HepG2 (cell line): ENCODE results near the gene SMOC1. TPM values are rescaled to one million over a fixed set of nuclear protein-coding genes. Genes with fewer than 3 reads are reported as not detected.

Source experiments
- ARID2 ChIP-seq: sonication (generic); formaldehyde crosslinking; IDR thresholded peaks from 2 replicates; pipeline ENCODE4 v1.8.1; 2022; ENCODE audit warnings: mild to moderate bottlenecking, missing genetic modification reagents, borderline replicate concordance
- CC2D1A ChIP-seq: sonication (generic); formaldehyde crosslinking; IDR thresholded peaks from 2 replicates; pipeline ENCODE4 v1.8.1; 2023; ENCODE audit warnings: mild to moderate bottlenecking, missing genetic modification reagents
- CTCF ChIP-seq: sonication (generic); formaldehyde crosslinking; IDR thresholded peaks from 2 replicates; pipeline ENCODE4 v1.5.0; 2020; ENCODE audit warnings: mild to moderate bottlenecking, missing genetic modification reagents, moderate library complexity
- GATAD2A ChIP-seq: IDR thresholded peaks from 2 replicates; pipeline ENCODE4 v1.6.1; 2016
- HDAC2 ChIP-seq: sonication (generic); formaldehyde crosslinking; IDR thresholded peaks from 2 replicates; pipeline ENCODE4 v1.4.0; 2020; ENCODE audit warnings: missing genetic modification reagents
- JUNB ChIP-seq: sonication (generic); formaldehyde crosslinking; IDR thresholded peaks from 2 replicates; pipeline ENCODE4 v1.8.0; 2022; ENCODE audit warnings: missing genetic modification reagents, mild to moderate bottlenecking, borderline replicate concordance
- KDM6A ChIP-seq: IDR thresholded peaks from 2 replicates; pipeline ENCODE4 v1.6.1; 2016; ENCODE audit warnings: low read depth
- MATR3 ChIP-seq: sonication (generic); formaldehyde crosslinking; IDR thresholded peaks from 2 replicates; pipeline ENCODE4 v1.4.0; 2020; ENCODE audit warnings: missing genetic modification reagents
- NFIC ChIP-seq: IDR thresholded peaks from 2 replicates; pipeline ENCODE4 v1.6.1; 2012; ENCODE audit warnings: mild to moderate bottlenecking, low read length, inconsistent platforms
- PLSCR1 ChIP-seq: sonication (generic); formaldehyde crosslinking; IDR thresholded peaks from 2 replicates; pipeline ENCODE4 v1.5.0; 2020; ENCODE audit warnings: missing genetic modification reagents, mild to moderate bottlenecking, borderline replicate concordance
- POLR2AphosphoS5 ChIP-seq: IDR thresholded peaks from 2 replicates; pipeline ENCODE4 v1.6.1; 2012; ENCODE audit warnings: low read depth, low read length
- RBM22 ChIP-seq: fragments of 200-400 bp; formaldehyde crosslinking; optimal IDR thresholded peaks from 2 replicates; pipeline ENCODE3; 2017; ENCODE audit warnings: mild to moderate bottlenecking, low read length, moderate library complexity
- SMARCC2 ChIP-seq: fragments of 450-650 bp; IDR thresholded peaks from 2 replicates; pipeline ENCODE4 v1.6.1; 2017; ENCODE audit warnings: antibody characterized with exemption, mild to moderate bottlenecking
- SMARCE1 ChIP-seq: fragments of 450-650 bp; IDR thresholded peaks from 2 replicates; pipeline ENCODE4 v1.6.1; 2017; ENCODE audit warnings: borderline replicate concordance
- TGIF2 ChIP-seq: IDR thresholded peaks from 2 replicates; pipeline ENCODE4 v1.6.1; 2016; ENCODE audit warnings: control low read depth, missing compliant biosample characterization
- ZBTB10 ChIP-seq: sonication (generic); formaldehyde crosslinking; IDR thresholded peaks from 2 replicates; pipeline ENCODE4 v1.4.0; 2020; ENCODE audit warnings: missing genetic modification reagents, borderline replicate concordance
- ZBTB21 ChIP-seq: sonication (generic); formaldehyde crosslinking; IDR thresholded peaks from 2 replicates; pipeline ENCODE4 v1.4.0; 2020; ENCODE audit warnings: missing genetic modification reagents
- ZFP62 ChIP-seq: sonication (generic); formaldehyde crosslinking; IDR thresholded peaks from 2 replicates; pipeline ENCODE4 v1.4.0; 2020; ENCODE audit warnings: missing genetic modification reagents
- ZMYM4 ChIP-seq: sonication (generic); formaldehyde crosslinking; IDR thresholded peaks from 2 replicates; pipeline ENCODE4 v1.8.1; 2023; ENCODE audit warnings: mild to moderate bottlenecking, missing genetic modification reagents
- ZNF136 ChIP-seq: sonication (generic); formaldehyde crosslinking; IDR thresholded peaks from 2 replicates; pipeline ENCODE4 v1.8.1; 2022; ENCODE audit warnings: low read depth, mild to moderate bottlenecking, moderate library complexity, missing genetic modification reagents
- ZNF292 ChIP-seq: sonication (generic); formaldehyde crosslinking; IDR thresholded peaks from 2 replicates; pipeline ENCODE4 v1.8.1; 2022; ENCODE audit warnings: mild to moderate bottlenecking, low read depth, missing genetic modification reagents, borderline replicate concordance
- ZNF317 ChIP-seq: sonication (generic); formaldehyde crosslinking; IDR thresholded peaks from 2 replicates; pipeline ENCODE4 v1.5.0; 2020; ENCODE audit warnings: mild to moderate bottlenecking, missing genetic modification reagents
- ZNF33A ChIP-seq: sonication (generic); formaldehyde crosslinking; IDR thresholded peaks from 2 replicates; pipeline ENCODE4 v1.5.1; 2020; ENCODE audit warnings: missing genetic modification reagents, mild to moderate bottlenecking, moderate library complexity, borderline replicate concordance
- ZNF629 ChIP-seq: sonication (generic); formaldehyde crosslinking; conservative IDR thresholded peaks from 2 replicates; pipeline ENCODE4 v1.5.0; 2020; ENCODE audit warnings: missing genetic modification reagents
- ZNF737 ChIP-seq: sonication (generic); formaldehyde crosslinking; IDR thresholded peaks from 2 replicates; pipeline ENCODE4 v1.5.0; 2020; ENCODE audit warnings: missing genetic modification reagents, mild to moderate bottlenecking, borderline replicate concordance
- ZNF746 ChIP-seq: sonication (generic); formaldehyde crosslinking; IDR thresholded peaks from 2 replicates; pipeline ENCODE4 v1.8.0; 2022; ENCODE audit warnings: mild to moderate bottlenecking, missing genetic modification reagents
- ZNF784 ChIP-seq: sonication (generic); formaldehyde crosslinking; IDR thresholded peaks from 2 replicates; pipeline ENCODE4 v1.5.1; 2020; ENCODE audit warnings: missing genetic modification reagents, mild to moderate bottlenecking, borderline replicate concordance
- ZNF790 ChIP-seq: sonication (generic); formaldehyde crosslinking; IDR thresholded peaks from 2 replicates; pipeline ENCODE4 v1.8.0; 2022; ENCODE audit warnings: missing genetic modification reagents, mild to moderate bottlenecking, borderline replicate concordance
- ZNF83 ChIP-seq: sonication (generic); formaldehyde crosslinking; IDR thresholded peaks from 2 replicates; pipeline ENCODE4 v1.4.0; 2020; ENCODE audit warnings: missing genetic modification reagents, mild to moderate bottlenecking, borderline replicate concordance
- polyA plus RNA-seq, 8 experiments: library from polyadenylated mRNA; depleted of rRNA in 3 of 8; stranded (reverse) in 7 of 8; unstranded in 1 of 8; fragments of >200 nt; fragmentation: Illumina TruSeq in 4 of 8; extraction: Trizol in 4 of 8; gene quantifications; 2 replicates each; pipeline versions ENCODE4 v1.2.1 to v1.2.3, GENCODE V29; 2011 to 2016; ENCODE audit warnings: low read depth in 4 of 8, missing spikeins in 1 of 8, mixed read lengths in 1 of 8; ENCODE audit not compliant: insufficient read depth in 1 of 8
- total RNA-seq, 5 experiments: library from RNA; depleted of rRNA; stranded (reverse); fragments of >200 nt; fragmentation: Illumina TruSeq; extraction: Trizol; gene quantifications; 2 replicates each; pipeline ENCODE4 v1.2.3, GENCODE V29; 2016; ENCODE audit warnings: low read depth in 1 of 5

SMOC1 gene
- total and polyA plus RNA-seq, 2 of the 13 experiments (the other 11 are each of a cell fraction or from before 2014, with no cell fraction given): 17.8 to 35.6 TPM

GRCh38 chr14:70048313-70048654 is 169.1 kb downstream of the SMOC1 start (continued):
- TF ChIP-seq CTCF (no peak), GATAD2A (CRISPR knock-in tag) (peak; percentile 44; the same call in 1 of the 2 replicates), ZNF136 (no peak), ZNF33A (CRISPR knock-in tag) (no peak), ZNF784 (CRISPR knock-in tag) (no peak), HDAC2 (peak; percentile 51; the same call in 1 of the 2 replicates), ZFP62 (CRISPR knock-in tag) (no peak), ZBTB10 (CRISPR knock-in tag) (no peak), ZMYM4 (CRISPR knock-in tag) (no peak), ZNF737 (no peak), ZNF292 (CRISPR knock-in tag) (no peak), ZBTB21 (CRISPR knock-in tag) (no peak), PLSCR1 (CRISPR knock-in tag) (no peak), CC2D1A (CRISPR knock-in tag) (no peak), KDM6A (CRISPR knock-in tag) (no peak), MATR3 (CRISPR knock-in tag) (no peak), SMARCC2 (no peak), ZNF746 (CRISPR knock-in tag) (no peak), ZNF83 (CRISPR knock-in tag) (no peak), ZNF629 (CRISPR knock-in tag) (peak; percentile 100), ARID2 (no peak), JUNB (no peak), TGIF2 (no peak), SMARCE1 (no peak), ZNF790 (CRISPR knock-in tag) (no peak), NFIC (0 out of 2 replicates have a peak, but pooled peaks have one; percentile 4), ZNF317 (CRISPR knock-in tag) (no peak), POLR2AphosphoS5 (no peak), RBM22 (no peak)
